ACC112 (cell line): ENCODE data around the gene VCX2.
"Not testable (repeated sequence)": the region's sequence is repeated elsewhere in the genome, so short reads cannot be mapped to it uniquely, and the experiment has no call there.

Experiments
- H2AFZ ChIP-seq: fragments of 200-600 bp; sonication (generic); one replicate; pipeline ENCODE4 v1.6.0; 2017; ENCODE audit warnings: antibody characterized with exemption, low read length; ENCODE audit not compliant: unreplicated experiment
- H3K27ac ChIP-seq: fragments of 200-600 bp; sonication (generic); 2 replicates; pipeline ENCODE4 v1.5.1; 2014; ENCODE audit warnings: low read depth, mild to moderate bottlenecking, antibody characterized with exemption, low read length, moderate library complexity
- H3K27me3 ChIP-seq: fragments of 200-600 bp; sonication (generic); 2 replicates; pipeline ENCODE4 v1.6.1; 2014; ENCODE audit warnings: mild to moderate bottlenecking, antibody characterized with exemption, low read length, moderate library complexity, mixed read lengths; ENCODE audit not compliant: insufficient read depth
- H3K36me3 ChIP-seq: fragments of 200-600 bp; sonication (generic); 2 replicates; pipeline ENCODE4 v1.6.1; 2016; ENCODE audit warnings: mild to moderate bottlenecking, antibody characterized with exemption, low read length, moderate library complexity, mixed read lengths; ENCODE audit not compliant: insufficient read depth
- H3K4me1 ChIP-seq: fragments of 200-600 bp; sonication (generic); one replicate; pipeline ENCODE4 v1.6.1; 2016; ENCODE audit warnings: low read length, mixed read lengths; ENCODE audit not compliant: insufficient read depth, unreplicated experiment, control insufficient read depth
- H3K4me3 ChIP-seq: fragments of 200-600 bp; sonication (generic); 2 replicates; pipeline ENCODE4 v1.5.1; 2014; ENCODE audit warnings: mild to moderate bottlenecking, low read depth, low read length
- H3K79me2 ChIP-seq: fragments of 200-600 bp; sonication (generic); one replicate; pipeline ENCODE4 v1.6.0; 2016; ENCODE audit warnings: low read length; ENCODE audit not compliant: control insufficient read depth, unreplicated experiment, insufficient read depth

The VCX2 gene

DNA sequence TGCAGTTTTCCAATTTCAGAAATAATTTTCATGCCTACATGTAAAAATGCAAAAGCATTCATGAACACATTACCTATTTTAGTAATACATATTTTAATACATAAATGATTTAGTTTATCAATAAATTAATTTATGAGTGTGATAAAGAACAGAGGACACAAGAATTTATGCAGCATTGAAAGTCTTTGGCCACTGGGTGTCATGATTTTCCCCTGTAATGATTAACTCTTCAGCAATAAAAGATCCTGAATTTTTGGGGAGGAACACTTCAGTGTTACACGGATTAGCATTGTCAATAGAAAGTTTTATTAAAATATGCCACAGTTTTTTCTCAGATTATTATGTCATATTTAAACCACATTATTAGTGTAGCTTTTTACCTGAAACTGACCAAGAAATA is 8.6 kb upstream of the VCX2 start:
- no peak overlapping the region for H3K27ac ChIP-seq
- H2AFZ ChIP-seq, result no peak overlapping the region
- no peaks in the 10 kb centered on the region for H3K27me3 ChIP-seq
- no peak overlapping the region for H3K4me3 ChIP-seq
- H3K4me1 ChIP-seq, result no peaks in the 10 kb centered on the region
- no peaks in the 10 kb centered on the region for H3K36me3 ChIP-seq
- no peaks in the 10 kb centered on the region for H3K79me2 ChIP-seq

DNA sequence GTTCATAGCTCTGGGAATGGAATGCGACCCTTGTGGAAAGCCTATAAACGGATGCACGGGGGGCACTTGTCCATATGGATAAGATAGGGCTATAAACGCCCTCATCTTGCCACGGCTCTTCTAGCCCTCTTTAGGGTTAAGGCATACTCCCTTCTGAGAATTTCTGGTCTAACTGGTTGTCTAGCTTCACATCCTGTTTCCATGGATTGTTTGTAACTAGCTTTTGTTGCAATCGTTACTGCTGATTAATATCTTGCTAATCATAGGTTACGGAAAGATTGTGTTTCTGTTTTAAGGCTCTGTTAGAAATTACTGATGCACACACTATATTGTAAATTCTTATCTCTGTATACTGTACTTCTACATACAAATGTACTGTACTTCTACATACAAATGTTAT is 17.1 kb downstream of the VCX2 start:
- H2AFZ ChIP-seq, H3K4me1 ChIP-seq, H3K79me2 ChIP-seq, H3K27me3 ChIP-seq, H3K36me3 ChIP-seq, H3K27ac ChIP-seq, H3K4me3 ChIP-seq: not testable (repeated sequence)

DNA sequence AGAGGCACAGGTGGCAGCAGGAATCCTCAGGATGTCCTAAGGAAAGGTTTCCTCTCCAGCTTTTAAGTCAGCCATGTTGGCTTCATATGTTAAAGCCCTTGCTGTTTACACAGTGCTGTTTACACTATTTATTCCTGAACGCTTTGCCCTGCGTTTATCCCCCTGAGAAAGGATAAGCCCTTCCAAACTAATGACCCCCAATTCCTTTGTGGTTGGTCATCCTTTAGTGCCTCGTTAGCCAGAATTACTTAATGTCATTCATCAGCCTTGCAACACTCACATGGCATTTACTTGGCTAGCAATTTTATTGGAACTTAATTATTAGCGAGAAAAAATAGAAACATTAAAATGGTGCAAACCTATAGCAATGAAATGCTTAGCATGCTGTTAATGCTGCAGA is 23.8 kb downstream of the VCX2 start:
- no peaks in the 10 kb centered on the region for H3K79me2 ChIP-seq

DNA sequence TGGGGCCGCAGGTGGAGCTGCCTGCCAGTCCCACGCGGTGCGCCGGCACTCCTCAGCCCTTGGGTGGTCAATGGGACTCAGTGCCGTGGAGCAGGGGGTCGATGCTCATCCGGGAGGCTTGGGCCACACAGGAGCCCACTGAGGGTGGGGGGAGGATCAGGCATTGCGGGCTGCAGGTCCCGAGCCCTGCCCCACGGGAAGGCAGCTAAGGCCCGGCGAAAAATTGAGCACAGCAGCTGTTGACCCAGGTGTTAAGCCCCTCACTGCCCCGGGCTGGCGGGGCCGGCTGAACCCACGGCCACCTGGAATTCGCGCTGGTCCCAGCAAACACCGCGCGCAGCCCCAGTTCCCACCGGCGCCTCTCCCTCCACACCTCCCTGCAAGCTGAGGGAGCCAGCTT is 26.1 kb downstream of the VCX2 start:
- Histone ChIP-seq H3K4me3 (no peak overlapping the region), H3K36me3 (no peaks in the 10 kb centered on the region), H3K4me1 (peaks cover 2% of the 10 kb centered on the region), H3K79me2 (no peaks in the 10 kb centered on the region), H3K27ac (no peak overlapping the region), H2AFZ (no peak overlapping the region), H3K27me3 (no peaks in the 10 kb centered on the region)

More for the DNA sequence above, 23.8 kb downstream of the VCX2 start:
- Histone ChIP-seq H2AFZ (no peak overlapping the region), H3K27ac (no peak overlapping the region), H3K4me1 (no peaks in the 10 kb centered on the region), H3K27me3 (no peaks in the 10 kb centered on the region), H3K36me3 (no peaks in the 10 kb centered on the region), H3K4me3 (no peak overlapping the region)

DNA sequence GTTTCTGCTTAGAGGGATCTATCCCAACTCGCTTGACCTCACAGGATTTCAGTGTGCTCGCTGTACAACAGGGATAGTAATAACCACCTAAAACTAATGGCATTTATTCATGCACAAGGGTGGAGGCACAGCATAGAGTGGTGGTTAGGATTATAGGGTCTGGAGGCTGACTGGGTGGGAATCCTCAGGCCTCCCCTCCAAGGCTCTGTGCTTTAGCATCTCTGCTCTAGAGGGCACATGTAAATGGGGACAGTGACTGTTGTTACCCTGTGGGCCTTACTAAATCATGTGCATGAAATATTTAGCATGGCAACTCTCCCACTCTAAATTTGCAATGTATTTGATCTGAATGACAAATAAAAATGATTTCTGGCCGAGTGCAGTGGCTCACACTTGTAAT is 29.2 kb downstream of the VCX2 start:
- peaks cover 10% of the 10 kb centered on the region for H3K4me1 ChIP-seq
- H3K27me3 ChIP-seq, result no peaks in the 10 kb centered on the region
- no peak overlapping the region for H3K27ac ChIP-seq
- H2AFZ ChIP-seq, result no peak overlapping the region
- H3K4me3 ChIP-seq, result no peak overlapping the region
- H3K36me3 ChIP-seq, result no peaks in the 10 kb centered on the region
- no peaks in the 10 kb centered on the region for H3K79me2 ChIP-seq

DNA sequence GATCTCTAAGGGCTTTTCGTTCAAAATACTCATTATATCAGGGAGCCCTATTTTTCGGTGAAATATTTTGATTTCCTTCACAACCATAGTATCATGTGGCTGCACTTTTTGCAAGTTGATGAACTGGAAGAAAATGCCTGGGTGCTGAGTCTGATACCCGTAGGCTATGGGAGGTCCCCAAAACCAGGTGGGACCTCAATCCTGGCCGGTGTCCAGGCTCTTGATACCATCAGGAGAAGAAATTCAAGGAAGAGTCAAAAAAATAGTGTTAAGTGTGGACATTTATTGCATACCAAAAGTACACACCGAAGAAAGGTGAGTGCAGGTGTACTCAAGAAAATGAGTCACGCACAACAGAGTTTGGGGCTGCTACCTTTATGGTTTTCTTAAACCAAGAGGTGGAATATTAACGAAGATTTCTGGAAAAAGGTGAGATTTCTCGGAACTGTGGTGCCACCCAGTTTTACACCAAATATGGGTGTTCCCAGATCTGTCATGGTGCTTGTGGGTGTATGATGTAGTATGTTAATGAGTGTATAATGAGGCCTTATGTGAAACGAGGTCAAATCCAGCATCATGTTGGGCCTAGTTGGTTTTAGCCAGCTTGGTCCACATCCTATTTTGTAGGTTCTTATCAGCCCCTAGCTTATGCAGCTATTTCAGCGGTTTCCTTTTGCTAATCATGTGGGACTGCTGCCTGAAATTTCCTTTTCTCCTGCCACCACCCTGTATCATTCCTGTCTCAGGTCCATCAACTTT is 29.9 kb downstream of the VCX2 start:
- no peak overlapping the region for H2AFZ ChIP-seq
- H3K27ac ChIP-seq, result no peak overlapping the region
- no peaks in the 10 kb centered on the region for H3K79me2 ChIP-seq
- no peaks in the 10 kb centered on the region for H3K27me3 ChIP-seq
- no peaks in the 10 kb centered on the region for H3K36me3 ChIP-seq
- peaks cover 10% of the 10 kb centered on the region for H3K4me1 ChIP-seq
- H3K4me3 ChIP-seq, result no peak overlapping the region

DNA sequence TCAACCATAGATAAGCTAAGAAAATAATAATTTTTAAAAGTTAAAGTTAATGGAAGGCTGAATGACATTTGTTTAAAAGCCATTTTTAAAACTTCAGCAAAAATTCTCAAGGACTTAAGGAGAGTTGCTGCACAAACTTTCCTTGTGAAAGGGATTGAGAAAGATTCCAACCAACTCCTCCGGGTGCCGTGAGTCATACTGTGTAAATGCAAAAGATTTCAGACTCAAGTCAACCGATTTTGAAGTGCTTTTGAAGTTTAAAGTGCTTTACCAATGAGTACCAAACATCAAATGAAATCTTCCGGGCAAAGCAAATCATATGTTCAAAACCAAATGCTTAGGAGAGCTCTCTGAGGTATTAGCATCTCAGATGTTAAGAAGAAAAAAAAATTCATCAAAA is 31.4 kb downstream of the VCX2 start:
- no peaks in the 10 kb centered on the region for H3K36me3 ChIP-seq
- H2AFZ ChIP-seq, result no peak overlapping the region
- no peaks in the 10 kb centered on the region for H3K79me2 ChIP-seq
- H3K4me1 ChIP-seq, result peaks cover 10% of the 10 kb centered on the region
- no peak overlapping the region for H3K4me3 ChIP-seq
- H3K27ac ChIP-seq, result no peak overlapping the region
- no peaks in the 10 kb centered on the region for H3K27me3 ChIP-seq

DNA sequence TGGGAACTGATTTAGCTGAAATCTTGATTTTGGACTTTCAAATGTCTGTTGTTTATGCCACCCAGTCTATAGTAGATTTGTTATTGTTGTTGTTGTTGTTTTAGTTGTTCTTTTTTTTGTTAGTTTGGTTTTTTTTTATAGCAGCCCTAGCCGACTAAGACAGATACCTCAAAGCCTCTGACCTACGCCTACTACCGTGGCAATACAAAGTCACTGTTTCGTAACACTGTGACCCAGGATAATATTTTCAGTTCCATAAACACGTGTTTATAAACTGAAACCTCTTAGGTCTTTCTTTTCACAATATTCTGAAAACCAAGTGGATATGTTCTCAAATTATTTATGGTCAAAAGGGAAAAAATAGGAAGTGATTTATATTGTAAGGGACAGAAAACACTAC is 32.8 kb downstream of the VCX2 start:
- Histone ChIP-seq H3K79me2 (no peaks in the 10 kb centered on the region), H3K36me3 (no peaks in the 10 kb centered on the region), H3K27ac (no peak overlapping the region), H3K4me3 (no peak overlapping the region), H3K27me3 (no peaks in the 10 kb centered on the region), H3K4me1 (peaks cover 10% of the 10 kb centered on the region), H2AFZ (no peak overlapping the region)

DNA sequence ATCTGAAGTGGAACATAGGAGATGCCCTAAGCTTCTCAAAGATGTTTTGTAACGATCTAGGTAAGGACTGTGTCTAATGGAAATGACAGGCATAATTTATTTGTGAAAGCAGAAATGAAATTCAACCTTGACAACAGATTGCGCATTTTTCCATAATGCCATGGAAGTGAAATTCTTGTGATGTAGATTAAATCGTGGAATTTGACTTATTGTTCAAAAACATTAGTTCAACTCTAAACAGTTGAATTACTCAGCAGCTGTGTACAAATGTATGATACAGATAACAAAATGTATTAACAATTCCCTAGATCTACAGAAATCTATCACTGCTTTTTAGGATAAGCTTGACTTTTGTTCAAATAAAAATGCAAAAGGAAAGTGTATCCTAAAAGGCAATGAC is 44.4 kb downstream of the VCX2 start:
- Histone ChIP-seq H3K79me2 (no peaks in the 10 kb centered on the region), H3K4me1 (no peaks in the 10 kb centered on the region), H3K36me3 (no peaks in the 10 kb centered on the region), H3K4me3 (no peak overlapping the region), H2AFZ (no peak overlapping the region), H3K27me3 (no peaks in the 10 kb centered on the region), H3K27ac (no peak overlapping the region)

DNA sequence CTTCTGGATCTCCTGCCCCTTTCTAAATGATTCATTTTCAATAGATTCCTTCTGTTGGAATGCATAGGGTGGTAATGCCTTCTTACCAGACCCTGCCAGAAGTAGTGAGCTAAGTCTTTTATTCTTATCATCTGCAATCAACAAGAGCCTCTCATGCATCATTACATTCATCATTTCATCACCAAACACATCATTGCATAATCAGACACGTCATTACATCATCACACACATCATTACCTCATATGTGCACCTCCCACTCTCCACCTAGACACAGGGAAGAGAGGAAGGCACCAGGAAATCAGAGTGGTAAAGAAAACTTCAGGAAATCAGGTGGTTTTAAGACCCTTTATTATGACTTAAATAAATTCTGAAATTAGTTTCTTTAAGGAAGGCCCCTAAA is 45.0 kb downstream of the VCX2 start:
- Histone ChIP-seq H3K36me3 (no peaks in the 10 kb centered on the region), H3K4me3 (no peak overlapping the region), H3K27ac (no peak overlapping the region), H3K79me2 (no peaks in the 10 kb centered on the region), H3K27me3 (no peaks in the 10 kb centered on the region), H2AFZ (no peak overlapping the region), H3K4me1 (no peaks in the 10 kb centered on the region)

DNA sequence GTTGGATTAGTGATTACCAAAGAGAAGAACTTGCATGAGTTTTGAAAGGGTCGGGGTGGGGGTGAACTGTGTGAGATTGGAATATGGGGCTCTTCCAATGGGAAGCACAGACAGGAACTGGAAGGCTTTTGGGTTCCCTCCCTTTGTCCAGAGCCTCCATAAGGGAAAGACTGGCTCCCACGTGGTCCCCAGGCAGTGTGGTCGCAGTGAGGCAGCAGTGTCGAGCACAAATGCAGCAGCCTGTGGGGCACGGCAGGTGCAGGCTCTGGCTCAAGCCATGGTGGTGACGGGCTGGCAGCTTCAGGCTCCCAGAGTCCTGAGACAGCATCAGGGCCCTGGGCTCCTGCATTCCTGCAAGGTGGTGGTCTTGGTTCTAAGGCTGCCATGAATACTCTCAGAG is 45.5 kb downstream of the VCX2 start:
- no peaks in the 10 kb centered on the region for H3K79me2 ChIP-seq
- H3K27ac ChIP-seq, result no peak overlapping the region
- no peak overlapping the region for H2AFZ ChIP-seq
- no peaks in the 10 kb centered on the region for H3K36me3 ChIP-seq
- H3K4me1 ChIP-seq, result no peaks in the 10 kb centered on the region
- H3K27me3 ChIP-seq, result no peaks in the 10 kb centered on the region
- H3K4me3 ChIP-seq, result no peak overlapping the region
